ENCODE measurements around the gene AQP11. TPM values are rescaled to one million over a fixed set of nuclear protein-coding genes. Genes with fewer than 3 reads are reported as not detected.

AQP11 gene
- polyA plus RNA-seq, 1 donor from 2014 or later: 7.4 TPM

DNA sequence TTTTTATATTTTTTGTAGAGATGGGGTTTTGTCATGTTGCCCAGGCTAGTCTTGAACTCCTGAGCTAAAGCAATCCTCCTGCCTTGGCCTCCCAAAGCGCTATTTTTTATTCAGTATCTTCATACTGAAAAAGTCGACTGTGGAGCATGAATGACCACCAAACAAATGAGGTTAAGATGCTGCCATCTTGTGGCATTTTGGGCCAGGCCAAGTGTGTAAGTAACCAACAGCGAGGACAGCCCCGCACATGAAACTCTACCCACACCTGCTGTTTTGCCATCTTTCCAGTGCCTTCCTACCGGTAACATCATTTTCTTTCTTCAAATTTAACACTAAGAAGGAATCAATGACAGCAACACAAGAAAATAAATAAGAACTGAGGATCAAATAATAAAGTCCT, 32.2 kb upstream of the AQP11 start:
- Histone ChIP-seq H3F3A (ENCODE audit: insufficient read depth, low read length, poor library complexity, severe bottlenecking) (no peaks in the 10 kb centered on the region), H3K9ac (ENCODE audit: low read length) (no peak overlapping the region), H3K27me3 (ENCODE audit: insufficient read depth, low read depth, low read length) (no peaks in the 10 kb centered on the region), H3K4me3 (ENCODE audit: low read length) (no peak overlapping the region), H3K9me3 (ENCODE audit: low read length) (no peaks in the 10 kb centered on the region), H3K9me2 (ENCODE audit: insufficient read depth, low read length) (no peaks in the 10 kb centered on the region), H3K27ac (ENCODE audit: low read length) (no peak overlapping the region), H2AFZ (ENCODE audit: low read depth, low read length) (no peak overlapping the region), H3K4me2 (ENCODE audit: low read length) (no peak overlapping the region), H3K36me3 (ENCODE audit: insufficient read depth, low read length) (no peaks in the 10 kb centered on the region), H3K79me2 (replicated peaks; ENCODE audit: insufficient read depth, low read length) (no peaks in the 10 kb centered on the region), H4K20me1 (ENCODE audit: insufficient read depth) (no peaks in the 10 kb centered on the region)
- TF ChIP-seq EZH2 (IDR thresholded peaks at IDR 0.05; ENCODE audit: borderline replicate concordance, insufficient read depth, low read length, poor library complexity, severe bottlenecking) (no peak), TAF1 (IDR thresholded peaks at IDR 0.05; ENCODE audit: low read depth) (no peak), MXI1 (conservative IDR thresholded peaks at IDR 0.05; ENCODE audit: poor library complexity, severe bottlenecking) (no peak), POLR2AphosphoS5 (IDR thresholded peaks at IDR 0.05) (no peak)
- TF ChIP-seq, protein P1, sequence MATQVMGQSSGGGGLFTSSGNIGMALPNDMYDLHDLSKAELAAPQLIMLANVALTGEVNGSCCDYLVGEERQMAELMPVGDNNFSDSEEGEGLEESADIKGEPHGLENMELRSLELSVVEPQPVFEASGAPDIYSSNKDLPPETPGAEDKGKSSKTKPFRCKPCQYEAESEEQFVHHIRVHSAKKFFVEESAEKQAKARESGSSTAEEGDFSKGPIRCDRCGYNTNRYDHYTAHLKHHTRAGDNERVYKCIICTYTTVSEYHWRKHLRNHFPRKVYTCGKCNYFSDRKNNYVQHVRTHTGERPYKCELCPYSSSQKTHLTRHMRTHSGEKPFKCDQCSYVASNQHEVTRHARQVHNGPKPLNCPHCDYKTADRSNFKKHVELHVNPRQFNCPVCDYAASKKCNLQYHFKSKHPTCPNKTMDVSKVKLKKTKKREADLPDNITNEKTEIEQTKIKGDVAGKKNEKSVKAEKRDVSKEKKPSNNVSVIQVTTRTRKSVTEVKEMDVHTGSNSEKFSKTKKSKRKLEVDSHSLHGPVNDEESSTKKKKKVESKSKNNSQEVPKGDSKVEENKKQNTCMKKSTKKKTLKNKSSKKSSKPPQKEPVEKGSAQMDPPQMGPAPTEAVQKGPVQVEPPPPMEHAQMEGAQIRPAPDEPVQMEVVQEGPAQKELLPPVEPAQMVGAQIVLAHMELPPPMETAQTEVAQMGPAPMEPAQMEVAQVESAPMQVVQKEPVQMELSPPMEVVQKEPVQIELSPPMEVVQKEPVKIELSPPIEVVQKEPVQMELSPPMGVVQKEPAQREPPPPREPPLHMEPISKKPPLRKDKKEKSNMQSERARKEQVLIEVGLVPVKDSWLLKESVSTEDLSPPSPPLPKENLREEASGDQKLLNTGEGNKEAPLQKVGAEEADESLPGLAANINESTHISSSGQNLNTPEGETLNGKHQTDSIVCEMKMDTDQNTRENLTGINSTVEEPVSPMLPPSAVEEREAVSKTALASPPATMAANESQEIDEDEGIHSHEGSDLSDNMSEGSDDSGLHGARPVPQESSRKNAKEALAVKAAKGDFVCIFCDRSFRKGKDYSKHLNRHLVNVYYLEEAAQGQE (IDR thresholded peaks at IDR 0.05; ENCODE audit: borderline replicate concordance): no peak
- TF ChIP-seq, protein P2, sequence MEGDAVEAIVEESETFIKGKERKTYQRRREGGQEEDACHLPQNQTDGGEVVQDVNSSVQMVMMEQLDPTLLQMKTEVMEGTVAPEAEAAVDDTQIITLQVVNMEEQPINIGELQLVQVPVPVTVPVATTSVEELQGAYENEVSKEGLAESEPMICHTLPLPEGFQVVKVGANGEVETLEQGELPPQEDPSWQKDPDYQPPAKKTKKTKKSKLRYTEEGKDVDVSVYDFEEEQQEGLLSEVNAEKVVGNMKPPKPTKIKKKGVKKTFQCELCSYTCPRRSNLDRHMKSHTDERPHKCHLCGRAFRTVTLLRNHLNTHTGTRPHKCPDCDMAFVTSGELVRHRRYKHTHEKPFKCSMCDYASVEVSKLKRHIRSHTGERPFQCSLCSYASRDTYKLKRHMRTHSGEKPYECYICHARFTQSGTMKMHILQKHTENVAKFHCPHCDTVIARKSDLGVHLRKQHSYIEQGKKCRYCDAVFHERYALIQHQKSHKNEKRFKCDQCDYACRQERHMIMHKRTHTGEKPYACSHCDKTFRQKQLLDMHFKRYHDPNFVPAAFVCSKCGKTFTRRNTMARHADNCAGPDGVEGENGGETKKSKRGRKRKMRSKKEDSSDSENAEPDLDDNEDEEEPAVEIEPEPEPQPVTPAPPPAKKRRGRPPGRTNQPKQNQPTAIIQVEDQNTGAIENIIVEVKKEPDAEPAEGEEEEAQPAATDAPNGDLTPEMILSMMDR (IDR thresholded peaks at IDR 0.05; ENCODE audit: poor library complexity, severe bottlenecking): no peak

DNA sequence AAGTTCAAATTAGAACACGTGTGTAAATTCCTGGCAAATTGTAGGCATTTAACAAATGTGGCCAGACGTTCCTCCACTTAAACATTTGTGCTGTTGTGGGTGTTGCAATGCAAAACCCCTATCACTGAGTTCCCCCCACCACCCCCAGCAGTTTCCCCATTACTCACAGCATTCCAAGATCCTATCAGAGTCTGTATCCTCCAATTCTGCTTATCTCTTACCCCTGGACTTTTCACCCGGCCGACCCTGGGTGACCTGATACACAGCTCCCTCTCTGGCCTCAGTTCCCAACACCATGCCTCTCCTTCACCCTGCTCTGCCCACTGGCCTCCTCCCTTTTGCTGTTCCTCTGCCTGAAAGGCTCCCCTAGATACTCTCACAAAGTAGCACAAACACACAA, 31.4 kb upstream of the AQP11 start:
- TF ChIP-seq EP300 (conservative IDR thresholded peaks at IDR 0.05; ENCODE audit: poor library complexity, severe bottlenecking): no peak
- TF ChIP-seq MXI1 (conservative IDR thresholded peaks at IDR 0.05; ENCODE audit: poor library complexity, severe bottlenecking): no peak
- TF ChIP-seq SMC3 (conservative IDR thresholded peaks at IDR 0.05; ENCODE audit: poor library complexity): no peak
- no peak for TF ChIP-seq RAD21 (conservative IDR thresholded peaks at IDR 0.05)
- TF ChIP-seq, protein P1 (IDR thresholded peaks at IDR 0.05; ENCODE audit: borderline replicate concordance): no peak
- no peak overlapping the region for H3K4me2 ChIP-seq (ENCODE audit: low read length)
- H2AFZ ChIP-seq (ENCODE audit: low read depth, low read length): no peak overlapping the region
- H3K27me3 ChIP-seq (ENCODE audit: insufficient read depth, low read depth, low read length): no peaks in the 10 kb centered on the region
- no peaks in the 10 kb centered on the region for H3K36me3 ChIP-seq (ENCODE audit: insufficient read depth, low read length)
- H3K9me2 ChIP-seq (ENCODE audit: insufficient read depth, low read length): no peaks in the 10 kb centered on the region
- no peak overlapping the region for H3K9ac ChIP-seq (ENCODE audit: low read length)
- no peak overlapping the region for H3K4me3 ChIP-seq (ENCODE audit: low read length)
- no peaks in the 10 kb centered on the region for H3K79me2 ChIP-seq (replicated peaks; ENCODE audit: insufficient read depth, low read length)
- no peaks in the 10 kb centered on the region for H3F3A ChIP-seq (ENCODE audit: insufficient read depth, low read length, poor library complexity, severe bottlenecking)
- H4K20me1 ChIP-seq (ENCODE audit: insufficient read depth): no peaks in the 10 kb centered on the region
- no peak overlapping the region for H3K27ac ChIP-seq (ENCODE audit: low read length)
- H3K9me3 ChIP-seq (ENCODE audit: low read length): no peaks in the 10 kb centered on the region
